ENCODE data around the gene NDC80.
"Not testable (repeated sequence)": the region's sequence is repeated elsewhere in the genome, so short reads cannot be mapped to it uniquely, and the experiment has no call there.

Gene NDC80

DNA sequence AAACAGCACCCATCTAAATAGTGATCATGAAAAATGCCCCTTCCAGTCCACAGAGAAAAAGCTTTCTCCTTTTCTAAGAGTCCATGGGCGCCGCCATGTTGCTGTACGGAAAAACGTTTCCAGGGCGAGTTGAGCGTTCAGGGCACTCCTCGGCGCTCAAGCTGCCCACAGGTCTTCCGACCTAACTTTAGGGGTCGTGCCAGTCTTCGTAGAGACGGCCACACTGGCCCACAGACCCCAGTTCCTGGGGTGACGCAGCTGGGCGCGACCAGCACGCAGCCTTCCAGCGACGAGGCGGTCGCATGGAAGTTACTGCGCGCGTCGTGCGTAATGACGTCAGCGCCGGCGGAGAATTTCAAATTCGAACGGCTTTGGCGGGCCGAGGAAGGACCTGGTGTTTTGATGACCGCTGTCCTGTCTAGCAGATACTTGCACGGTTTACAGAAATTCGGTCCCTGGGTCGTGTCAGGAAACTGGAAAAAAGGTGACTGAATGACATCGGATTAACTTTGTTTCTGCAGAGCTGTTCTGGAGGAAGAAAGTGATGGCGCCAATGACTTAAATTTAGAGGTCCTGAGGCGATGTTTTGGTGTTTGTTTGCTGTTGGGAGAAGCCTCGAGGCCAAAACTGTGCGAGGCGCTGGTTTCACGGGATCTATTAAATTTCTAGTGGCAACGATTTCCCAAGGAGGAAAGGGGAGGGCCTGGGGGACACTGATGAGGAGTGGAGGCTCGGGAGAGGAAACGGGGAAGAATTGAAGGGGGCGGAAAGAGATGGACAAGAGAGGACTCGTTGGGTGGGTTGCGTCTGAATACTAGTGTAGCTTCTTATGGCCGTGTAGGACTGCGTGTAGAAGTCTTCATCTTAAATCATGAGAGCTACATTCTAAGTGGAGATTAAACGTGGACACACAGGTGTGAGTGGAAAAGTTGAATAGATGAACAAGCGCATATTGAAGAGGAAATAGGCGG lies at the start of gene NDC80, which contains the start of gene METTL4:
Gene NDC80 (plus strand): TSS at position 358 of the 971 bp plus-strand sequence. CDS start 1,429 bp downstream, outside the sequence.
Gene METTL4 (minus strand): TSS at position 306 of the 971 bp plus-strand sequence. CDS start 4,289 bp downstream, outside the sequence.
- peak; percentile 85 for DNase-seq

DNA sequence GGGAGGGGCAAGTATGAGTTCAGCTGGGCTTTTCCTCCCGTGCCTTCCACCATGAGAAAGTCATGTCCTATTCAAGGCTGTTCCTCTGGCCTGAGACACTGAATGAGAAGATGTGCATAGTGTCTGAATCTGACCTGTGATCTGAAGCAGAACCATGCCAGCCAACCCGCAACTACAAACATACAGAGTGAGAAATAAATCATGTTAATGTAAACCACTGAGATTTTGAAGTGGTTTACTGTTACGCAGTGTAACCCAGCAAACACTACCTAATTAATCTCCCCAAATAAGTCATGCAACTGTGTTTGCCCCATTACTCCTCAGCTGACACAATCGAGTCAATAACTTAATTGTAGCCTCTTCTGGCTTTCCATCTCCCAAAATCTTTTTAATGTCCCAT lies 49.2 kb upstream of the NDC80 start:
- peak; percentile 72 for DNase-seq

DNA sequence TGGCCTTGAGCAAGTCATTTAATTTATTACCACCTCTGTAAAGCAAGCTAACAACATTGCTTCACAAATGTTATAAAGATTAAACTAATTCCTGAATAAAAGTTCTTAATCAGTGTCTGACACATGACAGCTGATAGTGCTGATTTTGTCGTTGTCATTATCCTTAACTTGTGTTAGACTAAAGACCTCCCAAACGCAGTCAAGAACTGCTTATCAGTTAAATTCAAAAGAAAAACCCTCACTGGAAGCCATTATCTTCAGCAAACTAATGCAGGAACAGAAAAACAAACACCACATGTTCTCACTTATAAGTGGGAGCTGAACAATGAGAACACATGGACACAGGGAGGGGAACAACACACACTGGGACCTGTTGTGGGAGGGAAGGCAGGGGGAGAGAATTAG lies 46.6 kb upstream of the NDC80 start:
- DNase-seq = not testable (repeated sequence)

DNA sequence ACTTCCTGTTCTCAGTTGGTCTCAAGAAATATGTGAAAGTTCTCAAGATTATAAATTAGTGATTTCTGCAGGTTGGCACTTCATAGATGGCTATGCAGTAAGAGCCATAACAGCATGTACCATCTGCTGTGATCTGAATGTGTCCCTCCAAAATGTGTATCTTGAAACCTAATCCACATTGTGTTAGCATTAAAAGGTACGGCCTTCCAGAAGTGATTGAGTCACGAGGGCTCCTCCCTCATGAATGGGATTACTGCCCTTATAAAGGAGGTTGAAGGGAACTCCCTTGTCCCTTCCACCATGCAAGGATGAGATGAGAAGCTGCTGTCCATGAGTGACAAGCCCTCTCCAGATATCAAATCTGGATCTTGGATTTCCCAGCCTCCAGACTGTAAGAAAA lies 45.0 kb upstream of the NDC80 start:
- no peak for DNase-seq

DNA sequence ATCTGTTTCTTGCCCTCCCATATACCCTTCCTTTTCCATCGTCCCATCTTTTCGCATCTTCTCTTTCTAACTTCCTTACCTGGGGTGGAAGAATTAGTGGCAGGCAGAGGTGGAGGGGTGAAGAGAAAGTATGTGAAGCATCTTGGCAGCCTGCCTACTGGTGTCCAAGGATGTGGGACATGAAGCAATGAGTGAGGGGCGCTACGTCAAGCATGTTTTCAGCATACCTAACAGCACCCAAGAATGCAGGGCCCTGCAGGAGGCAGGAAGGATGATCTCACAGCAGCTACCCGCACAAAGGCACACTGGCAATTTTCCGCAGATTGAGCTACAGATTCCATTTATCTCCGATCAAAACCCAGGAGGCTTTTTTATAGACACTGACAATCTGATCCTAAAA lies 42.2 kb upstream of the NDC80 start:
- no peak for DNase-seq

DNA sequence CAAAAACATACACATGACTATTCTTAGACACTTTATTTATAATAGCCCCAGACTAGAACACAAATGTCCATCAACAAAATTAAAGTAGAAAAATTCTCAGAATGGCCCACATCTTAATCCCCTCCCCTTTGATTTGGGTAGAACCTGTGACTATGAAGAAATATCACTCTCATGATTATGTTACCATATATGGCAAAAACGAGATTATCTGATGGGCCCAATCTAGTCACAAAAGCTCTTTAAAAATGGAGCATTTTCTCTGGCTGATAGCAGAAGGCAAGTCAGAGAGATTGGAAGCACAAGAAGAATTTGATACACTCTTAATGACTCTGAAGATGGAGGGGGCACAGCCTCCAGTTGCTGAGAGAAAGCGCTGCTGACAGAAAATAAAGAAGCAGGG lies 39.6 kb upstream of the NDC80 start:
- DNase-seq = no peak

DNA sequence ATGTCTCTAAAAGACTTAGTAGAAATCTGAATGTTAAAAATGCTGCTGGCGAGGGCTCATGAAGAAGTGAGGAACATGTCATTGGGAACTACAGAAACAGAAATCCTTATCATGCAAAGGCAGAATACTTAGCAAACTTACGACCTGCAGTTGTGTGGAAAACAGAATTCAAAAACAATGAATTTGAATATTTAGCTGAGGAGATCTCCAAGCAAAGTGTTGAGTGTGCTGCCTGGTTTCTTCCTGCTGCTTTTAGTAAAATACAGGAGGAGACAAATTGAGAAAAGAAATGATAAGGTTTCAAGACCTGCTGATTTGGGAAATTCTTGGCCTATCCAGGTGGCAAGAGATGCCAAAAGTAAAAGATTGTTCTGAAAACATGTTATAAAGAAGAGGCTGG lies 38.6 kb upstream of the NDC80 start:
- DNase-seq = no peak

DNA sequence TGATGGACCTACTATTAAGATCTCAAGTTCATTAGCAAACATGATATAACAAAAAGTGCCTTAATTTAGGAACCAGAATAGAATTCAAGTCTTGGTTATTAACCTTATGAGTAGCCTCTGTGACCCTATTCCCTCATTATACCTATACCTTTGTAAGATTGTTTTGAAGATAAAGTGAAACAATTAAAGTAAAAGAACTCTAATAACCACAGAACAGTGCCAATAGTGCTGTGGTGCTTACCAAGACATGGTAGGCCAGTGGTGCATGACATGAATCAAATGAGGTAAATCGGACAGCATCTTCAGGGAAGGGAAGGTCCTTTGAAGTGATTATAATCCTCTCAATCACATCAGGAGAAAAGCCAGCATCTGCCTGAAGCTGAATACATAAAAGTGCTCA lies 36.5 kb upstream of the NDC80 start:
- peak; percentile 96 for DNase-seq

DNA sequence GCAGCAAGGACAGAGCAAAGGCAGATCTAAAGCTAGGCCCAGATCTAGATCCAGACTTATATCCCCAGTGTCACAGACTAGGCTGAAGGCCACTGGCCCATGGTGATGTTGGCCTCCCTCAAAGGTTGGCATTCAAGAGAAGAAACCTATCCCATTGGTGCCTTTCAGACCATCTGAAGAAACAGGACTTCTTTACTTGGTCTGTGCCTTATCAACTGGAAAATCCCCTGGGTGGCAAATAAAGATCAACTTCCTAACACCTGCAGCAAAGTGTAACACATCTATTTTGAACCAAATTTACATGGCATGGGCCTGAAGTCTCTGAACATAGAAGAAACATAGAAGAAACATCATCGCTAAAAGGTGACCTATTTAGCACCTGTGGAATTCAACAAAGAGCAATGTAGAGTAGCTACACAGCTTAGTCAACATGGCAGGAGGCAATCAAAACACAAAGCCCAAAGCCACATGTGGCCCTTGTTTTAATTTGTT lies 35.9 kb upstream of the NDC80 start:
- DNase-seq = no peak

DNA sequence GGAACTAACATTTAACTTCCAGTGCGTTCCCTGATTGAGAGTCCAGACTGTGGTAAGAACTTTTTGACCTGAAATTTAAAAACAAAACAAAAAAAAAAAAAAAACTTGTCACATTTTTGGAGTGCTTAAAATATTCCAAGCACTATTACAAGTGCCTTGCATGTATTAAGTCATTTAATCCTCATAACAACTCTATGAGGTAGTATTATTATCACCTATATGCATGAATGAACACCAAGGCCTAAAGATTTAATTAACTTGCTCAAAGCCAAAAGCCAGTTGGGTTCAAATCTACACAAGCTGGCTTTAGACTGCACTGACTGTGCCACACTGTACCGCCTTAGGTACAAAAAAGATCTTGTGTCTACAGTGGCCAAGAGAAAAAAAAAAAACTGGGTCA lies 35.3 kb upstream of the NDC80 start:
- DNase-seq = no peak

DNA sequence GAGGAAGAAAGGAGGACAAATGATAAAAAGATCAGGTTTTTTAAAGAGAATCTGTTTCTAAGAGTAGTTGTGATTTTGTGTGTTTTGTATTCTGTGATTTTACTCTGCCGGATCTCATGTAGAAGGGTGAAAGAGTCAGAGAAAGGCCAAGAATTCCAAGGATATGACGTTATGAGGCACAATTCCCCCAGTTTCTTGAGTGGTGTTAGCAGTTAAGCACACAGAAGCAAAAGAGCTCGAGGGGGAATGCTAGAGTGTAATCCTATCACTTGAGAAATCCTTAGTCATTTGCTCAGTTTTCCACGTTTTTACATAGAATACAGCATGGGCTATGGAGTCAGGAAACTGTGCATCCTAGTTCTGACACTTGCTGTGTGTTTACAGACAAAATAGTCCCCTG lies 34.9 kb upstream of the NDC80 start:
- no peak for DNase-seq

DNA sequence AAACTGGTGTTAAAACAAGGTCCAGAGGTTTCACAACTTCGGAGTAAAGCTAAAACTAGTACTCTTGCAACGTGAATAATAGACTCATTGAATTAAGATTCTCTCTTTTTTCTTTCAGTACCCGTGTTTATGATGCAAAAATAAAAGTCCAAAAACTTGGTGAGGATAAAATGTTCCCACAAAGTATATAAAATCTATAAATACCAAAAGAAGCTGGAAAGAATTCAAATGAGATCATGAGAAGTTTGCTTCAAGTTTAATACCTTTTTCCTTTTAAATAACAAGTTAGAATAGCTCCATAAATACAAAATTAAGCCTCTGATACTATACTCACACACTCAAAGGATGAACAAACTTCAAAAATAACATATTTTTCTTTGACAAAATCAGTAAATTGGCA lies 34.1 kb upstream of the NDC80 start:
- DNase-seq = no peak

DNA sequence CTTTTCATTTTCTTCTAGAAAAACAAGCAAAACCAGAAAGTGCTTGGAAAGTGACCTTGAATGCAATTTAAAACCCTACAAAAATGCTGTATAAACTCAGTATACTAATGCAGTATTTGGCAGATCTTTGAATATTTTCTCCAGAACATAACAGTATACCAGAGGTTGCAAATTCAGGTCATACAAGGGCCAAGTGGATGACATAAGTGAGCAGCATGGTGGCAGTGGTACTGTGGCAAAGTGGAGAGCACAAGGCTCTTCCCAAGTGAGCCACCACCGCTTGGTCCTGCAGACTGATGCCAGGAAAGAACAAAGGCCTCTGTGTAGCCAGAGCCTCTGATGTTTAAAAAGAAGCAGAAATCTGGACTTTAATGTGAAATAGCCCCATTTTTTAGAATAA lies 33.1 kb upstream of the NDC80 start:
- DNase-seq = no peak

DNA sequence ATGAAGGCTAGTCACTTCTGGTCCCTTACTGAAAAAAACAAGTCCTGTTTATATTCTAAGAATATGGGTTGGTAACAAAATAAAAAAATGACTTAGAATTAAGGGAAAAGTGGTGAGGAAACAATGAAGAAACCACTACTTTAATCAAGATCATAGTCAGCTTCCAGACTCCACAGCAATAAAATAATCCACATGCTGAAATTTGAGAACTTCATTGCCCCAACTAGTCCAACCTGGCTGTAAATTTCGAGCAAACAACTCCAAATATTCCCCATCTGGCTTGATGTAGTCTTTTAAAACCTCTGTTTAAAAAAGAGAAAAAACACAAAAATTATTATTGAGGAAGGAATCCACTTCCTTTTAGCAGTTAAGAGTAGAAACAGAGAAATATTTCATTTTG lies 32.5 kb upstream of the NDC80 start:
- peak; percentile 18 for DNase-seq

DNA sequence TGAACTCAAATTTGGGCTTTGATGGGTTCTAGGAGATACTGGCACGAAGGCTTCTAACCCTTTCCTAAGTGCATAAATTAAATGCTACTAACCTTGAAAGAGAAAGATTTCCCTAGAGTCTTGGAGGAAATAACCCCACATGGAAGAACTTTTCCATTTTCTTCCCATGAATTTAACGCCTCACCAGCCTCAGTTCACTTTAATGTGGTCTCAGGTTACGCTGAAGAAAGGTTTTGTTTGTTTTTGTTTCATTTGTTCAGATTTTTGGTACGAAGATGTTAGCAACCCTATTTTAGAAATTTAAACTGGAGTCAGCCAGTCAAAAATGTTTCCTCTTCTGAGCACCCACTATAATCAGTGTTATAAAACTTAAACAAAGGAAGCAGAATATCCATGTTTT lies 30.8 kb upstream of the NDC80 start:
- no peak for DNase-seq

DNA sequence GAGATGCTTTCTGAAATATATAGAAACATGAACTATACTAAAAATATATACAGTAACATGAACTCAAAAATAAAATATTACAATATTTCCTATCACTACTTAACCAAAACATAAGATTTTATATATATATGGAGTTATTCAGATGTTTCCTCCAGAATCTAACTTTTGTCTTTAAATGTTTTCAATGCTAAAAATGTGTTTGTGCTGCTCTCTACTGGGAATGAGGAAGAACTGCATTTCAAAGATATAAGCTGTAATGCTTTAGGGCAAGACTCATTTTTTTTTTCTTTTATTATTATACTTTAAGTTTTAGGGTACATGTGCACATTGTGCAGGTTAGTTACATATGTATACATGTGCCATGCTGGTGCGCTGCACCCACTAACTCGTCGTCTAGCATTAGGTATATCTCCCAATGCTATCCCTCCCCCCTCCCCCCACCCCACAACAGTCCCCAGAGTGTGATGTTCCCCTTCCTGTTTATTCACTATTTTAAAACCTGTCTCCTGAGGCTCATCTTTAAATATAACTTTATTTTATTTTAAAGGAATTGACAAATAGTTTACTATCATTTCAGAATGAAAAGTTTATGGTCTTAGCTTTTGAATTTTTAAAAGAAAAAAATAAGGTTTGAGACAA lies 29.3 kb upstream of the NDC80 start:
- peak; percentile 4 for DNase-seq

DNA sequence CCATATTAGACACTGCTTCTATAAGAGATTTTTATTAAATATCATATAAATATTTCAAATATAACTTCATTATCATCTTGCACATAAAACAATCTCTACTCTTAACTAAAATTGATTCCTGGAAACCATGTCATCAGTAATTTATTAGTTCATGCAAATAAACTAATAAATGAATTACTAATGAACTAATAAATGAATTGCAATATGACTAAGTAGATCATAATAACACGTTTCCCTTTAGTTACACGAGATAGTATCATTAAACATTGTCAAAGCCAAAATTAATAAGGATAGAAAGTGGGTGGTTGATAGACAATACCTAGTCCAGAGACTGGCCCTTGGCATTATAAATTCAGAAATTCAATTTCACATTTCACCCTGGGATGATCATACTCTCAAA lies 26.2 kb upstream of the NDC80 start:
- DNase-seq = no peak

DNA sequence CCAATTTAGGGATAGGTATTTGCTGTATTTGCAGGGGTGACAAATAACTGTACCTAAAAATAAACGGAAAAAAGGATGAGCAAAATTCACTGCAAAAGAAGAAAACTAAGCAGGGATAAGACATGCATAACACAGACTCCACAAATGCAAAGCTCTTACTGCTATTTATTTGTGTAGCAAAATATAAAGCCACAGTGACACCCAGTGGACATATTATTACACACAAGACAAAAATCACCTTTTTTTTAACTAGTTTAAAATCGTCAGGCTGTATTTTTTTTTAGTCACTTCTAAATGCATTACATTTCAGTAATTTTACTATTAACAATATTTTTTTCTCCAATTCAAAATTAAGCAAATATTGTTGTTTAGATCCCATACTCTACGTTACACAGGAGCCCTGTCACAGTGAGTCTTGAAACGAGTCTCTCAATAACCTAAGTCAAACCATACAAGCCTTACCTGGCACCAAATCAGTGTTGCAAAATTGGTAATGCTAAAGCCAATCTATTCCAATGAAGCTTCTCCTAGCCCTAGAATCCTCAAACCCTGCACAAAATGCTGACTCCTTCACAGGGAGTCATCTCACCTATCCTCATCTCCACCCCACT lies 23.8 kb upstream of the NDC80 start:
- DNase-seq = no peak

DNA sequence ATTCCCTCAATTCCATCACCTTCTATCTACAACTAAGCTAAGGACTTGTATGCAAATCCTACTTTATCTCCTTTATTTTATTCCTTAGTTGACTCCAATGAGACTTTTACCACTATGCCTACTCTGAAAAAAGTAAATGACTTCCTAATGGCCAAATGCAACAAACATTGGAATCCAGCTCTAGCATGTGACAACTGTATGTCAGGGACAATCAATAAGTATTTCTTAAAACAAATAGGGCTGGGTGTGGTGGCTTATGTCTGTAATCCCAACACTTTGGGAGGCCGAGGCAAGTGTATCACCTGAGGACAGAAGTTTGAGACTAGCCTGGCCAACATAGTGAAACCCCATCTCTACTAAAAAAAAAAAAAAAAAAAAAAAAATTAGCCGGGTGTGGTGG lies 21.9 kb upstream of the NDC80 start:
- DNase-seq = no peak

DNA sequence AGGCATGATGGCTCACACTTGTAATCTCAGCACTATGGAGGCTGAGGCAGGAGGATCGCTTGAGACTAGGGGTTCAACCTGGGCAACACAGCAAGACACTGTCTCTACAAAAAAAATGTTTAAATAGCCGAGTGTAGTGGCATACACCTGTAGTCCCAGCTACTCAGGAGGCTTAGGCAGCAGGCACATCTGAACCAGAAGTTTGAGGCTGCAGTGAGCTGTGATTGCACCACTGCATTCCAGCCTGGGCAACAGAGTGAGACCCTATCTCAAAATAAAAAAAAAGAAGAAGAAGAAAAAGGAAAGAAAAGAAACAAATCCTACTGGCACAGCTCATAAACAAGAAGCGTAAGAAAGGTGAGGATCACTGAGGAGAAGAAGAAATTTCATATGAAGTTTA lies 19.9 kb upstream of the NDC80 start:
- DNase-seq = no peak

DNA sequence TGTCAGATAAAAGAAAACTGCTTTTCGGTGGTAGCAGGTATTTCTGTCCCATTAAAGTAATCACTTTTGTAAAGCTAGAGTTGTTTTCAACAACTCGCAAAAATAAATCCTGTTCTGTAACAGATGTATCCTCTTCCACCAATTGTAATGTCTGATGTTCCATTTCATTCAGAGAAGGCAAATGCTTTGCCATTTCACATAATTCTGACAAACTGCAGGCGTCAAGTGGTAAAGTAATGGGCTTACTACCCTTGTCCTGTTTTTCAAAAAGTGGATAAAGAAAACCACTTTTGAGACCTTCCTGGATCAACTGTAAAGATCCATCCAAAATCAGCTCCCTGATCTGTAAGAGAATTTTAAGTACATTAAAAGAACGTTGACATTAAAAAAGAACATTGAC lies 16.7 kb upstream of the NDC80 start:
- DNase-seq = no peak

DNA sequence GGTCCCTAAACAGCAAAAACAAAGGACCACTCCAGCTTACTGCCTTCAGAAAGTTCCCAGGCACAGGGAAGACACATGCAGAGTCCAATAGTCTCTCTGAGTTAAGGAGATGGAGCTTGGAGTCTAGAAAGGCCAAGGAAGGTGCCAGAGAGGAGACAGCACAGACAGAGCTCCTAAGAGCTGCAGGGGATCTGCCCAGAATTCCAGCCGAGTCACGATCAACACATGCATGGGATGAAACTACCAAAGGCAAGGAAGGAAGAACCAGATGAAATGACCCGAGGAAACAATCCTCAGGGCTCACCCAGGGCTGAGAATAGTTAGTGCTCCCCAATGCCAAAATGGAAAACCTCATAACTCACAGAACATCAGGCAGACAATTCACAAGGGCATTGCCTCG lies 15.5 kb upstream of the NDC80 start:
- DNase-seq = no peak

DNA sequence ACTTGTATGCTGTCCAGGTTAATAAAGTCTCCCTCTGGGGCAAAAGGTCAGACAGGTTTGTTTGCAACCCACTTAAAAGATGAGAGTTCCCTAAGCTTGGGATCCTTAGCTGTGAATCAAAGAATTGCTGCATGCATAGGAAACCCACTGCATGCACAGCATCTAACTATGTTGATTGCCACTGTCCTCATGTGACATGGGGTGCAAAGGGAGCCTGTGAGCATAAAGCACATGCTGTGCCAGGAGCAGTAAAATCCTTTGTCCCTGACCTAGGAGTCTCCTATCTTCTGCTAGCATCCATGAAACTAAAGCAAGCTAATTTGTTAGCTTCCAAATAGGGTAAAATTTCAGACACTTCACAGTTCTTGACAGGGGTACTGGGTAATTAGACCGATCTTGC lies 13.8 kb upstream of the NDC80 start:
- no peak for DNase-seq

DNA sequence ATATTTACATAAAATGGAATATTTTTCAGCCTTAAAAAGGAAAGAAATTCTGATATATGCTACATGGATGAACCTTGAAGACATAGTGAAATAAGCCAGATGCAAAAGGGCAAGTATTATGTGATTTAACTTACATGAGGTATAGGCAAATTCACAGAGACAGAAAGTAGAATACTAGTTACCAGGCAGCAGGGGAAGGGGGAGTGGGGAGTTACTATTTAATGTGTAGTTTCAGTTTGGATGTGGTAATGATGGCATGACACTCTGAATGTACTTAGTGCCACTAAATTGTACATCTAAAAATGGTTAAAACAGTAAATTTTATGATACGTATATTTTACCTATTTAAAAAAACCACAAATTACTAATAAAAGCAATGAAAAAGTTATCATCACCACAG lies 12.1 kb upstream of the NDC80 start:
- DNase-seq = no peak

Data from DMS79 (cell line).